Measurements from ENCODE around the gene NAALADL2.
"Not testable (repeated sequence)": the region's sequence is repeated elsewhere in the genome, so short reads cannot be mapped to it uniquely, and the experiment has no call there.

The NAALADL2 gene

DNA sequence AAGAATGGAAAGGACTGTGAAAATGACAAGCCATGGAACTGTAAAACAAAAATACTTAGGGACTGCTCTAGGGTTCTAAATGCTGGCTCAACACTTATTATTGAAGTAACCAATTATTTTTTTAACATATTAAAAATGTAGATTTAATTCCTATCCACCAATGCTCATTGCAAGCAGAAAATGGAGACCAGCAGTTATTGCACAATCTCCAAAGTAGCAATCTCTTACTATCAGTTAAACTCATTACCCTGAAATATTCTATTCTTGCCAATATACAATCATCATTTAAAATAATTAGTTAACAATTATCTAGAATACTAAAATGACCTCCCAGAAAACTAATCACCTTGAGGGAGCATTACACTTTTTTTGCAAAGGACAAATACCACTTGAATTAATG, 499.8 kb downstream of the NAALADL2 start:
- Histone ChIP-seq H3K4me2 (ENCODE audit: insufficient read depth, low read length) (no peak overlapping the region), H3K79me2 (ENCODE audit: insufficient read depth, low read length) (no peaks in the 10 kb centered on the region), H3K9me3 (ENCODE audit: insufficient read depth, low read length, severe bottlenecking) (no peaks in the 10 kb centered on the region), H3K9ac (ENCODE audit: low read depth, low read length) (no peak overlapping the region), H3K27ac (ENCODE audit: low read length) (no peak overlapping the region), H4K20me1 (ENCODE audit: insufficient read depth, low read length) (no peaks in the 10 kb centered on the region), H2AFZ (ENCODE audit: low read depth, low read length) (no peak overlapping the region), H3K27me3 (ENCODE audit: insufficient read depth, low read length, poor library complexity) (no peaks in the 10 kb centered on the region), H3K4me1 (ENCODE audit: insufficient read depth, low read length) (no peaks in the 10 kb centered on the region), H3K4me3 (ENCODE audit: low read depth in 1 of 2, low read length in 2 of 2) (no peak overlapping the region), H3K36me3 (ENCODE audit: insufficient read depth, low read length) (no peaks in the 10 kb centered on the region)
- TF ChIP-seq EZH2 (IDR thresholded peaks at IDR 0.05; ENCODE audit: borderline replicate concordance, low read depth, low read length, severe bottlenecking), result no peak
- TF ChIP-seq, protein P1, sequence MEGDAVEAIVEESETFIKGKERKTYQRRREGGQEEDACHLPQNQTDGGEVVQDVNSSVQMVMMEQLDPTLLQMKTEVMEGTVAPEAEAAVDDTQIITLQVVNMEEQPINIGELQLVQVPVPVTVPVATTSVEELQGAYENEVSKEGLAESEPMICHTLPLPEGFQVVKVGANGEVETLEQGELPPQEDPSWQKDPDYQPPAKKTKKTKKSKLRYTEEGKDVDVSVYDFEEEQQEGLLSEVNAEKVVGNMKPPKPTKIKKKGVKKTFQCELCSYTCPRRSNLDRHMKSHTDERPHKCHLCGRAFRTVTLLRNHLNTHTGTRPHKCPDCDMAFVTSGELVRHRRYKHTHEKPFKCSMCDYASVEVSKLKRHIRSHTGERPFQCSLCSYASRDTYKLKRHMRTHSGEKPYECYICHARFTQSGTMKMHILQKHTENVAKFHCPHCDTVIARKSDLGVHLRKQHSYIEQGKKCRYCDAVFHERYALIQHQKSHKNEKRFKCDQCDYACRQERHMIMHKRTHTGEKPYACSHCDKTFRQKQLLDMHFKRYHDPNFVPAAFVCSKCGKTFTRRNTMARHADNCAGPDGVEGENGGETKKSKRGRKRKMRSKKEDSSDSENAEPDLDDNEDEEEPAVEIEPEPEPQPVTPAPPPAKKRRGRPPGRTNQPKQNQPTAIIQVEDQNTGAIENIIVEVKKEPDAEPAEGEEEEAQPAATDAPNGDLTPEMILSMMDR (IDR thresholded peaks at IDR 0.05; ENCODE audit: borderline replicate concordance, extremely low read depth, low read length, poor library complexity, severe bottlenecking), result no peak
- ATAC-seq (ENCODE audit: insufficient read depth, low read depth) (no peak), DNase-seq (no peak)

- not testable (repeated sequence) for H3K9ac ChIP-seq (ENCODE audit: low read depth, low read length); H3K4me3 ChIP-seq (ENCODE audit: low read depth in 1 of 2, low read length in 2 of 2); DNase-seq; H2AFZ ChIP-seq (ENCODE audit: low read depth, low read length); ATAC-seq (ENCODE audit: insufficient read depth, low read depth); H3K27ac ChIP-seq (ENCODE audit: low read length); H4K20me1 ChIP-seq (ENCODE audit: insufficient read depth, low read length); H3K4me1 ChIP-seq (ENCODE audit: insufficient read depth, low read length); H3K9me3 ChIP-seq (ENCODE audit: insufficient read depth, low read length, severe bottlenecking); H3K79me2 ChIP-seq (ENCODE audit: insufficient read depth, low read length); H3K27me3 ChIP-seq (ENCODE audit: insufficient read depth, low read length, poor library complexity); H3K36me3 ChIP-seq (ENCODE audit: insufficient read depth, low read length); H3K4me2 ChIP-seq (ENCODE audit: insufficient read depth, low read length)
Observed at GRCh38 chr3:175370426-175370825, 511.3 kb downstream of the NAALADL2 start.

GRCh38 chr3:175371187-175371586, 512.1 kb downstream of the NAALADL2 start:
- not testable (repeated sequence) for H3K36me3 ChIP-seq (ENCODE audit: insufficient read depth, low read length); H3K9ac ChIP-seq (ENCODE audit: low read depth, low read length); H3K79me2 ChIP-seq (ENCODE audit: insufficient read depth, low read length); H3K4me3 ChIP-seq (ENCODE audit: low read depth in 1 of 2, low read length in 2 of 2); H3K9me3 ChIP-seq (ENCODE audit: insufficient read depth, low read length, severe bottlenecking); H3K4me1 ChIP-seq (ENCODE audit: insufficient read depth, low read length); H3K4me2 ChIP-seq (ENCODE audit: insufficient read depth, low read length); H3K27ac ChIP-seq (ENCODE audit: low read length); ATAC-seq (ENCODE audit: insufficient read depth, low read depth); H3K27me3 ChIP-seq (ENCODE audit: insufficient read depth, low read length, poor library complexity); DNase-seq; H2AFZ ChIP-seq (ENCODE audit: low read depth, low read length); H4K20me1 ChIP-seq (ENCODE audit: insufficient read depth, low read length)

GRCh38 chr3:175374705-175375104, 515.6 kb downstream of the NAALADL2 start:
- no peak for TF ChIP-seq EZH2 (IDR thresholded peaks at IDR 0.05; ENCODE audit: borderline replicate concordance, low read depth, low read length, severe bottlenecking)
- TF ChIP-seq, protein P1 (IDR thresholded peaks at IDR 0.05; ENCODE audit: borderline replicate concordance, extremely low read depth, low read length, poor library complexity, severe bottlenecking), result no peak
- ATAC-seq (ENCODE audit: insufficient read depth, low read depth), result no peak
- no peaks in the 10 kb centered on the region for H4K20me1 ChIP-seq (ENCODE audit: insufficient read depth, low read length)

More at GRCh38 chr3:175374705-175375104, 515.6 kb downstream of the NAALADL2 start:
- no peak overlapping the region for H3K4me3 ChIP-seq (ENCODE audit: low read depth in 1 of 2, low read length in 2 of 2)
- H3K27me3 ChIP-seq (ENCODE audit: insufficient read depth, low read length, poor library complexity), result no peaks in the 10 kb centered on the region
- H3K36me3 ChIP-seq (ENCODE audit: insufficient read depth, low read length), result no peaks in the 10 kb centered on the region
- no peaks in the 10 kb centered on the region for H3K9me3 ChIP-seq (ENCODE audit: insufficient read depth, low read length, severe bottlenecking)
- DNase-seq, result no peak
- H3K27ac ChIP-seq (ENCODE audit: low read length), result no peak overlapping the region
- no peak overlapping the region for H3K9ac ChIP-seq (ENCODE audit: low read depth, low read length)
- H3K4me1 ChIP-seq (ENCODE audit: insufficient read depth, low read length), result no peaks in the 10 kb centered on the region
- no peak overlapping the region for H3K4me2 ChIP-seq (ENCODE audit: insufficient read depth, low read length)
- H3K79me2 ChIP-seq (ENCODE audit: insufficient read depth, low read length), result no peaks in the 10 kb centered on the region
- H2AFZ ChIP-seq (ENCODE audit: low read depth, low read length), result no peak overlapping the region

Data from DND-41 (cell line).